Measurements from ENCODE around the gene TBC1D9B. TPM values are rescaled to one million over a fixed set of nuclear protein-coding genes. Genes with fewer than 3 reads are reported as not detected.

TBC1D9B gene
- total and polyA plus RNA-seq, 2 of the 13 experiments (the other 11 are each of a cell fraction or from before 2014, with no cell fraction given), result 35.0 to 50.0 TPM

DNA sequence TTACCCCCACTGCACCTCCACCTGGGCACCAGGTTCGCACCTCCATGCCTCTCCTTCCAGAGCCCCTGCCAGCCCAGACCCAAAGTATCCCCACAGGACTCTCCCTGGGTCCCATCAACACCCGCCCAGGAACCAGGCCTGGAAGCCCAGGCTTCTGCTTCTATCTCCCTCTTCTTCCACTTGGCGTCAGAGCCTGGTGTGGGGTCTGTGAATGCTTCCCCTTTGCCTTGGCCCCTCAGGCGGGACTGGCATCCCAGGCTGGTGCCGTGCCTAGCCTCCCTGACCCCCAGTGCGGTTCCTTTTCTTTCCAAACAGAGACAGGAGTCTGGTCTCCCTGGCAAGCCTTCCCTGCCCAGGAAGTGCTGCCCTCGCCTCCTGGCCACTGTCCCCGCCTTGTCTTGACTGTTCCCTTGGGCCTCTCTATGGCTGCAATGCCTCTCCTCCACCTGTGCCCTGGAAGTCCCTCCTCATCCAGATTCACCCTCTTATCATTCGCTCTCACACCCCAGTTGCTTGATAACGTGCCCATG, 7.8 kb upstream of the TBC1D9B start (continued):
- TF ChIP-seq ATM (IDR thresholded peaks at IDR 0.05; ENCODE audit: borderline replicate concordance) (no peak), ZBTB2 (CRISPR knock-in tag; IDR thresholded peaks at IDR 0.05; ENCODE audit: low read depth) (no peak), ZNF136 (CRISPR knock-in tag; IDR thresholded peaks at IDR 0.05; ENCODE audit: low read depth) (no peak)

- peak; percentile 34 for DNase-seq (ENCODE audit: low spot score)
- in situ Hi-C loops (cut with HindIII; ENCODE audit: extremely low pct_ligation_motif_present, low pct_unique_long_range_greater_than_20kb) (no loop called here), intact Hi-C loops (cut with micrococcal nuclease; ENCODE audit: unreplicated experiment) (no loop called here)
- Histone ChIP-seq H2AFZ (ENCODE audit: low read length) (peak overlapping the region; percentile 42), H3K27ac (ENCODE audit: extremely low read length, insufficient read depth, low read length) (no peak overlapping the region), H4K20me1 (ENCODE audit: insufficient read depth, low read length) (no peaks in the 10 kb centered on the region), H3K9me3 (ENCODE audit: low read length) (no peaks in the 10 kb centered on the region), H3K36me3 (replicated peaks in 1 of 2; ENCODE audit: control insufficient read depth in 1 of 2, insufficient read depth in 2 of 2, low read length in 2 of 2) (no peaks in the 10 kb centered on the region), H3K9ac (ENCODE audit: insufficient read depth, low read depth, low read length) (no peak overlapping the region), H3K79me2 (ENCODE audit: insufficient read depth, low read length) (no peaks in the 10 kb centered on the region), H3K4me2 (ENCODE audit: low read depth, low read length) (peak overlapping the region; percentile 58), H3K27me3 (ENCODE audit: control insufficient read depth in 1 of 2, insufficient read depth in 2 of 2, low read length in 2 of 2) (peaks cover 0 to 15% of the 10 kb centered on the region in 2 experiments; a peak in 2 of 5 replicates), H3K4me1 (ENCODE audit: insufficient read depth, low read length) (peaks cover 13% of the 10 kb centered on the region), H3K4me3 (replicated peaks in 1 of 3; ENCODE audit: insufficient read depth in 1 of 3, low read depth in 2 of 3, low read length in 3 of 3) (no peak overlapping the region)
- ChIA-PET CTCF (ENCODE audit: low intra/inter-chr PET ratio, low total read pairs) (no interaction called here), POLR2A (interaction anchor here (1.3 kb wide), 1 partner anchor 182 kb away, joined by 5 read pairs; the partner anchor contains the start of gene MAML1)
- ATAC-seq, result peak; percentile 63
- peak; percentile 46 for FAIRE-seq
- WGBS (ENCODE audit: low lambda C conversion rate), result 45% methylated on average over 4 of the region's 8 CpGs
- BruUV-seq (replicated peaks), result no TSS peak
- TF ChIP-seq MAX (IDR thresholded peaks at IDR 0.05), result 0 out of 2 replicates have a peak, but pooled peaks have one; percentile 47
- no peak for TF ChIP-seq TEAD3 (CRISPR knock-in tag; optimal IDR thresholded peaks at IDR 0.05; ENCODE audit: borderline replicate concordance)
- peak; percentile 67 for TF ChIP-seq KAT8 (CRISPR knock-in tag; IDR thresholded peaks at IDR 0.05)
- TF ChIP-seq, protein P1, sequence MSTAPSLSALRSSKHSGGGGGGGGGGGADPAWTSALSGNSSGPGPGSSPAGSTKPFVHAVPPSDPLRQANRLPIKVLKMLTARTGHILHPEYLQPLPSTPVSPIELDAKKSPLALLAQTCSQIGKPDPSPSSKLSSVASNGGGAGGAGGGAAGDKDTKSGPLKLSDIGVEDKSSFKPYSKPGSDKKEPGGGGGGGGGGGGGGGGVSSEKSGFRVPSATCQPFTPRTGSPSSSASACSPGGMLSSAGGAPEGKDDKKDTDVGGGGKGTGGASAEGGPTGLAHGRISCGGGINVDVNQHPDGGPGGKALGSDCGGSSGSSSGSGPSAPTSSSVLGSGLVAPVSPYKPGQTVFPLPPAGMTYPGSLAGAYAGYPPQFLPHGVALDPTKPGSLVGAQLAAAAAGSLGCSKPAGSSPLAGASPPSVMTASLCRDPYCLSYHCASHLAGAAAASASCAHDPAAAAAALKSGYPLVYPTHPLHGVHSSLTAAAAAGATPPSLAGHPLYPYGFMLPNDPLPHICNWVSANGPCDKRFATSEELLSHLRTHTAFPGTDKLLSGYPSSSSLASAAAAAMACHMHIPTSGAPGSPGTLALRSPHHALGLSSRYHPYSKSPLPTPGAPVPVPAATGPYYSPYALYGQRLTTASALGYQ (CRISPR knock-in tag; IDR thresholded peaks at IDR 0.05), result no peak
- TF ChIP-seq NFE2L1 (CRISPR knock-in tag; IDR thresholded peaks at IDR 0.05; ENCODE audit: borderline replicate concordance), result no peak
- no peak for TF ChIP-seq ZNF577 (CRISPR knock-in tag; IDR thresholded peaks at IDR 0.05; ENCODE audit: borderline replicate concordance, low read depth)
- no peak for TF ChIP-seq HMG20A (CRISPR knock-in tag; IDR thresholded peaks at IDR 0.05; ENCODE audit: borderline replicate concordance)
- no peak for TF ChIP-seq ZNF10 (CRISPR knock-in tag; IDR thresholded peaks at IDR 0.05; ENCODE audit: borderline replicate concordance, low read depth)
- TF ChIP-seq NFKBIZ (CRISPR knock-in tag; IDR thresholded peaks at IDR 0.05), result no peak
- TF ChIP-seq SETDB1 (CRISPR knock-in tag; IDR thresholded peaks at IDR 0.05; ENCODE audit: borderline replicate concordance), result no peak
- TF ChIP-seq SIX4 (CRISPR knock-in tag; IDR thresholded peaks at IDR 0.05), result peak; percentile 97
- TF ChIP-seq ZNF614 (CRISPR knock-in tag; IDR thresholded peaks at IDR 0.05; ENCODE audit: borderline replicate concordance), result no peak
Measured at GRCh38 chr5:179914032-179914755, 6.5 kb upstream of the TBC1D9B start.

Data from HepG2 (cell line).